Psoas muscle (tissue), 8 donors: ENCODE measurements around the gene ATP6AP1. TPM values are rescaled to one million over a fixed set of nuclear protein-coding genes. Genes with fewer than 3 reads are reported as not detected.
A peak's percentile ranks its signal among the peaks of the same experiment; 100 is the strongest.

ENCODE experiments used
- ATAC-seq, 4 donors: fragments of 200-7000 bp; cut with Tn5 transposase; one replicate each; pipeline ENCODE4 v1.9.1; 2020; ENCODE audit warnings: moderate library complexity in 3 of 4, mild to moderate bottlenecking in 2 of 4
- DNase-seq, 2 donors: peaks; one replicate each; pipeline ENCODE4 v3.0.0-alpha.2; 2020
- H3K27ac ChIP-seq: fragments of 200-600 bp; one replicate; pipeline ENCODE4 v1.8.0; 2022
- H3K27me3 ChIP-seq, 3 donors: fragments of 200-600 bp in 1 of 3; one replicate each; pipeline versions ENCODE4 v1.6.1 to v1.8.0; 2013 to 2022; ENCODE audit warnings: low read length in 2 of 3, mild to moderate bottlenecking in 2 of 3, moderate library complexity in 1 of 3; ENCODE audit not compliant: insufficient read depth in 3 of 3
- H3K36me3 ChIP-seq, 2 donors: fragments of 200-600 bp in 1 of 2; one replicate each; pipeline versions ENCODE4 v1.6.1 to v1.8.0; 2013 to 2022; ENCODE audit warnings: low read depth in 1 of 2, mild to moderate bottlenecking in 1 of 2, moderate library complexity in 1 of 2; ENCODE audit not compliant: insufficient read depth in 1 of 2
- H3K4me1 ChIP-seq: fragments of 200-600 bp; one replicate; pipeline ENCODE4 v1.8.0; 2022
- H3K4me3 ChIP-seq: fragments of 200-600 bp; one replicate; pipeline ENCODE4 v1.8.0; 2022; ENCODE audit warnings: mild to moderate bottlenecking
- H3K9me3 ChIP-seq: fragments of 200-600 bp; one replicate; pipeline ENCODE4 v1.8.0; 2022
- WGBS, 3 donors: extraction: QIAGEN DNeasy Blood & Tissue Kit; methylation state at CpG; one replicate each; pipeline versions ENCODE4 v1.1.6 to v1.1.7; 2013; 5-methylcytosine and 5-hydroxymethylcytosine counted together
- intact Hi-C, 2 donors: fragments of 100-400 bp; cut with DNase I; formaldehyde crosslinking; loops; one replicate each; pipeline versions ENCODE4 v1.11.0 to v1.14.2; 2022
- polyA plus RNA-seq, 3 donors: library from polyadenylated mRNA; stranded (reverse); fragments of 200-250 nt; gene quantifications; one replicate each; pipeline ENCODE4 v1.2.3, GENCODE V29; 2013
- total RNA-seq, 4 donors: library from RNA; stranded (reverse); fragmentation: NEBNext Ultra II Directional in 2 of 4; extraction: Animal tissue kit (Norgen Biotek cat#: 25700) in 2 of 4; gene quantifications; one replicate each; pipeline versions ENCODE4 v1.2.1 to v1.2.4, GENCODE V29; 2021 to 2023
- TF ChIP-seq, protein P1 (sequence below): fragments of 200-600 bp; IDR thresholded peaks from one replicate; pipeline ENCODE4 v1.8.0; 2022; ENCODE audit warnings: antibody characterized with exemption
- donor health status: healthy with polysubstance abuse.
- donor health status: DM: no; HTN: no; CAD: no; lungs with moderate emphysema.
- donor health status: Bipolar disorder and iron deficiency.
- donor health status: healthy.
- donor health status: DM: yes; HTN: yes; CAD: no.
- donor health status: DM: no; HTN: no; CAD: no.
- donor health status: DM: no; HTN: no; CAD: no.
- donor health status: DM: yes; HTN: yes; CAD: no.

The ATP6AP1 gene
- total and polyA plus RNA-seq, 7 donors, result 28.3 to 38.6 (median 34.3) TPM

DNA sequence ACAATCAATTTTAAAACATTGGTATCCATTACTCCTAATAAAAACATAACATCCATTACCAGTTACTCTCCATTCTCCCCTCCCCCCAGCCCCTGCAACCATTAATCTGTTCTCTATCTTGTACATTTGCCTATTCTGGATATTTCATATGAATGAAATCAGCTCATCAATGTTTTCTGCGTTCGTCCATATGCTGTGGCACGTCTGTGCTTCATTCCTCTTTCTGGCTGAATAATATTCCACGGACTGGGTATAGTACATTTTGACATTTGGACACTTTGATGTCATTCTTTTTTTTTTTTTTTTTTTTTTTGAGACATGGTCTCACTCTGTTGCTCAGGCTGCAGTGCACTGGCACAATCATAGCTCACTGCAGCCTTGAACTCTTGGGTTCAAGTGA is 24.6 kb upstream of the ATP6AP1 start:
- H3K9me3 ChIP-seq, result no peaks in the 10 kb centered on the region
- no peak for ATAC-seq

GRCh38 chrX:154404625-154405192 is 23.8 kb upstream of the ATP6AP1 start:
- Histone ChIP-seq H3K36me3 (peaks cover 3 to 38% of the 10 kb centered on the region in 2 donors), H3K27ac (no peak overlapping the region), H3K27me3 (no peaks in the 10 kb centered on the region), H3K9me3 (no peaks in the 10 kb centered on the region), H3K4me3 (no peak overlapping the region), H3K4me1 (no peaks in the 10 kb centered on the region)
- 86 to 94% (median 91%) methylated on average over 13 to 16 of the region's 16 CpGs for WGBS, 3 donors
- TF ChIP-seq, protein P1, sequence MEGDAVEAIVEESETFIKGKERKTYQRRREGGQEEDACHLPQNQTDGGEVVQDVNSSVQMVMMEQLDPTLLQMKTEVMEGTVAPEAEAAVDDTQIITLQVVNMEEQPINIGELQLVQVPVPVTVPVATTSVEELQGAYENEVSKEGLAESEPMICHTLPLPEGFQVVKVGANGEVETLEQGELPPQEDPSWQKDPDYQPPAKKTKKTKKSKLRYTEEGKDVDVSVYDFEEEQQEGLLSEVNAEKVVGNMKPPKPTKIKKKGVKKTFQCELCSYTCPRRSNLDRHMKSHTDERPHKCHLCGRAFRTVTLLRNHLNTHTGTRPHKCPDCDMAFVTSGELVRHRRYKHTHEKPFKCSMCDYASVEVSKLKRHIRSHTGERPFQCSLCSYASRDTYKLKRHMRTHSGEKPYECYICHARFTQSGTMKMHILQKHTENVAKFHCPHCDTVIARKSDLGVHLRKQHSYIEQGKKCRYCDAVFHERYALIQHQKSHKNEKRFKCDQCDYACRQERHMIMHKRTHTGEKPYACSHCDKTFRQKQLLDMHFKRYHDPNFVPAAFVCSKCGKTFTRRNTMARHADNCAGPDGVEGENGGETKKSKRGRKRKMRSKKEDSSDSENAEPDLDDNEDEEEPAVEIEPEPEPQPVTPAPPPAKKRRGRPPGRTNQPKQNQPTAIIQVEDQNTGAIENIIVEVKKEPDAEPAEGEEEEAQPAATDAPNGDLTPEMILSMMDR, result no peak
- intact Hi-C loops, result no loop called here
- no peak for ATAC-seq
- DNase-seq, result no peak

More for the DNA sequence above, 24.6 kb upstream of the ATP6AP1 start:
- 78 to 94% (median 87%) methylated on average over 4 of the region's 4 CpGs for WGBS, 3 donors
- no peak overlapping the region for H3K4me3 ChIP-seq
- H3K36me3 ChIP-seq, result peaks cover 3 to 46% of the 10 kb centered on the region in 2 donors
- no peak overlapping the region for H3K27ac ChIP-seq
- H3K4me1 ChIP-seq, result no peaks in the 10 kb centered on the region
- no peaks in the 10 kb centered on the region for H3K27me3 ChIP-seq
- TF ChIP-seq, protein P1, result no peak
- intact Hi-C loops, result no loop called here
- no peak for DNase-seq

DNA sequence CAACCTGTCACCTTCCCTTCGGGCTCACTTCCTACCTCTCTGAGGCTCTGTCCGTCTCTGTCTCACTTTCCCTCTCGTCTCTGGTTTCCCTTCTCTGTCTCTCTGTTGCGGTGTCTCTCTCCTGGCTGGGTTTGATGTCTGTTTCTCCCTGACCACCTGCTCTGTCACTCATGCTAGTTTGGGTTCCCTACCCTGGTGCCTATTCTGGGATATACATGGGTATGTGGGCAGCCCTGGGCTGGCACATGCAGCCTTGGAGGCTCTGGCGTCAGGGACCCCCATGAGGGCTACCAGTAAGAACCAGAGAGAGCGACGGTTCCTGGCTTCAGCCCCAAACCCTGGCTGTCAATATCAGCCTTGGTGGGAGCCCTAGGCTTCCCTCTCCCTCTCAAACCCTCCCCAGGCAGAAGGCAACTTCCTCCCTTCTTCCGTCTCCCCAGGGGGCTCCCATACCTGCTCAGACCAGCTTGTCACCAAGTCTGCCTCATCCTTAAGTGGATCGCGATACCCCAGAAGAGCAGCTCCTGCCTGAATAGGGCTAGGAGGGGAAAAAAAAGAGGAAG is 19.7 kb upstream of the ATP6AP1 start:
- WGBS, 3 donors, result 14 to 35% (median 21%) methylated on average over 9 to 10 of the region's 10 CpGs
- Histone ChIP-seq H3K4me1 (no peaks in the 10 kb centered on the region), H3K27ac (peak overlapping the region; percentile 93), H3K9me3 (no peaks in the 10 kb centered on the region), H3K27me3 (no peaks in the 10 kb centered on the region), H3K36me3 (peaks cover 0 to 18% of the 10 kb centered on the region in 2 donors), H3K4me3 (peak overlapping the region; percentile 69)
- DNase-seq, result no peak
- peak; percentile 68 to 76 (median 74) for ATAC-seq
- intact Hi-C loops, result no loop called here
- TF ChIP-seq, protein P1, result no peak

DNA sequence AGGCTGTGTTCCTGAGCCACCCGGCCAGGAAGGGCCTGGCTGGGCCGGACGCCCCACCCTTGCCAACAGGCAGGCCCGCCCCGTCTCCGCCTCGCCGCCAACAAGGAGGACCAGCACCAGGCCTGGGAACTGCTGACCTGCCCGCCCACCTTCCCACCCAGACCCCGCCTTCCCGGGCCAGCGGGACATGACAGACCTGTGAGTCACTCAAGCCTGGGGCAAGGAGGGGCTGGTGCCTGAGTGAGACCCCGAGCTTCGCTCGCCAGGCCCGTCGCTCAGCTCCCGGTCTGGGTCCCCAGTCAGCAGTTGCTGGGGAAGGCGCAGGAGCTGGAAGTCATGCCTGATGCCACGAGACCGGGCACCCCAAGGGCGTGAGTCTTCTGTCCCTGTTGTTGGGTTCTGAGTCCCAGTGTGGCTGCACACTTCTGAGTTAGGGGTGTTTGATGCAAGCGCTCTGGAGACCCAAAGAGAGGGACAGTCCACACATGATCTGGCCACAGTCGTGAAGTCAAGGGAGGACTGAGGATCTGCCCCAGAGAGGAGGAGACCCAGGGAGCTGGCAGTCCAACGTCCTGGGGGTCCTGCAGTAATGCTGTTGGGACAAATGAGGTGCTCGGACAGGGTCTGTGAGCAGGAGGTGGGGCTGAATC is 19.1 kb upstream of the ATP6AP1 start, which contains the start of gene DNASE1L1:
TSS of gene DNASE1L1 (minus strand) at position 33 of the 650 bp plus-strand sequence. CDS start 3,686 bp downstream, outside the sequence.
- ATAC-seq (peak; percentile 86 to 89 (median 87)), DNase-seq (peak; percentile 89 to 94)
- no peaks in the 10 kb centered on the region for H3K4me1 ChIP-seq
- intact Hi-C loops, result no loop called here
- H3K9me3 ChIP-seq, result no peaks in the 10 kb centered on the region
- WGBS, 3 donors, result 17 to 47% (median 39%) methylated on average over 13 to 26 of the region's 26 CpGs
- H3K36me3 ChIP-seq, result peaks cover 0 to 17% of the 10 kb centered on the region in 2 donors
- H3K27ac ChIP-seq, result peak within 1 kb of the TSS; percentile 93
- TF ChIP-seq, protein P1, result no peak
- no peaks in the 10 kb centered on the region for H3K27me3 ChIP-seq
- peak within 1 kb of the TSS; percentile 69 for H3K4me3 ChIP-seq
